Measurements from ENCODE around the gene ZNF580. TPM values are rescaled to one million over a fixed set of nuclear protein-coding genes. Genes with fewer than 3 reads are reported as not detected.

Gene ZNF580
- total and polyA plus RNA-seq, 10 of the 15 experiments (the other 5 are each of a cell fraction or from before 2014, with no cell fraction given) = 2.3 to 31.8 (median 10.0) TPM

- 0 out of 2 replicates have a peak, but pooled peaks have one; percentile 25 for TF ChIP-seq E2F4 (IDR thresholded peaks at IDR 0.05; ENCODE audit: low read depth, low read length)
- TF ChIP-seq MXI1 (IDR thresholded peaks at IDR 0.05; ENCODE audit: low read depth, low read length) = peak; percentile 94; the same call in 1 of the 2 replicates
- TF ChIP-seq SREBF1 (IDR thresholded peaks at IDR 0.05; ENCODE audit: low read length) = 0 out of 2 replicates have a peak, but pooled peaks have one; percentile 12
- TF ChIP-seq CHD4 (IDR thresholded peaks at IDR 0.05) = no peak
- TF ChIP-seq, protein P1, sequence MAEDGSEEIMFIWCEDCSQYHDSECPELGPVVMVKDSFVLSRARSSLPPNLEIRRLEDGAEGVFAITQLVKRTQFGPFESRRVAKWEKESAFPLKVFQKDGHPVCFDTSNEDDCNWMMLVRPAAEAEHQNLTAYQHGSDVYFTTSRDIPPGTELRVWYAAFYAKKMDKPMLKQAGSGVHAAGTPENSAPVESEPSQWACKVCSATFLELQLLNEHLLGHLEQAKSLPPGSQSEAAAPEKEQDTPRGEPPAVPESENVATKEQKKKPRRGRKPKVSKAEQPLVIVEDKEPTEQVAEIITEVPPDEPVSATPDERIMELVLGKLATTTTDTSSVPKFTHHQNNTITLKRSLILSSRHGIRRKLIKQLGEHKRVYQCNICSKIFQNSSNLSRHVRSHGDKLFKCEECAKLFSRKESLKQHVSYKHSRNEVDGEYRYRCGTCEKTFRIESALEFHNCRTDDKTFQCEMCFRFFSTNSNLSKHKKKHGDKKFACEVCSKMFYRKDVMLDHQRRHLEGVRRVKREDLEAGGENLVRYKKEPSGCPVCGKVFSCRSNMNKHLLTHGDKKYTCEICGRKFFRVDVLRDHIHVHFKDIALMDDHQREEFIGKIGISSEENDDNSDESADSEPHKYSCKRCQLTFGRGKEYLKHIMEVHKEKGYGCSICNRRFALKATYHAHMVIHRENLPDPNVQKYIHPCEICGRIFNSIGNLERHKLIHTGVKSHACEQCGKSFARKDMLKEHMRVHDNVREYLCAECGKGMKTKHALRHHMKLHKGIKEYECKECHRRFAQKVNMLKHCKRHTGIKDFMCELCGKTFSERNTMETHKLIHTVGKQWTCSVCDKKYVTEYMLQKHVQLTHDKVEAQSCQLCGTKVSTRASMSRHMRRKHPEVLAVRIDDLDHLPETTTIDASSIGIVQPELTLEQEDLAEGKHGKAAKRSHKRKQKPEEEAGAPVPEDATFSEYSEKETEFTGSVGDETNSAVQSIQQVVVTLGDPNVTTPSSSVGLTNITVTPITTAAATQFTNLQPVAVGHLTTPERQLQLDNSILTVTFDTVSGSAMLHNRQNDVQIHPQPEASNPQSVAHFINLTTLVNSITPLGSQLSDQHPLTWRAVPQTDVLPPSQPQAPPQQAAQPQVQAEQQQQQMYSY (CRISPR knock-in tag; IDR thresholded peaks at IDR 0.05) = no peak
- no peak for TF ChIP-seq PAX8 (IDR thresholded peaks at IDR 0.05)
- TF ChIP-seq MEF2A (IDR thresholded peaks at IDR 0.05; ENCODE audit: insufficient read depth, low read depth, low read length) = 0 out of 2 replicates have a peak, but pooled peaks have one; percentile 7
- peak; percentile 29; the same call in 1 of the 3 replicates for TF ChIP-seq POU2F2 (IDR thresholded peaks at IDR 0.05; ENCODE audit: borderline replicate concordance, low read depth, low read length)
- TF ChIP-seq, protein P2, sequence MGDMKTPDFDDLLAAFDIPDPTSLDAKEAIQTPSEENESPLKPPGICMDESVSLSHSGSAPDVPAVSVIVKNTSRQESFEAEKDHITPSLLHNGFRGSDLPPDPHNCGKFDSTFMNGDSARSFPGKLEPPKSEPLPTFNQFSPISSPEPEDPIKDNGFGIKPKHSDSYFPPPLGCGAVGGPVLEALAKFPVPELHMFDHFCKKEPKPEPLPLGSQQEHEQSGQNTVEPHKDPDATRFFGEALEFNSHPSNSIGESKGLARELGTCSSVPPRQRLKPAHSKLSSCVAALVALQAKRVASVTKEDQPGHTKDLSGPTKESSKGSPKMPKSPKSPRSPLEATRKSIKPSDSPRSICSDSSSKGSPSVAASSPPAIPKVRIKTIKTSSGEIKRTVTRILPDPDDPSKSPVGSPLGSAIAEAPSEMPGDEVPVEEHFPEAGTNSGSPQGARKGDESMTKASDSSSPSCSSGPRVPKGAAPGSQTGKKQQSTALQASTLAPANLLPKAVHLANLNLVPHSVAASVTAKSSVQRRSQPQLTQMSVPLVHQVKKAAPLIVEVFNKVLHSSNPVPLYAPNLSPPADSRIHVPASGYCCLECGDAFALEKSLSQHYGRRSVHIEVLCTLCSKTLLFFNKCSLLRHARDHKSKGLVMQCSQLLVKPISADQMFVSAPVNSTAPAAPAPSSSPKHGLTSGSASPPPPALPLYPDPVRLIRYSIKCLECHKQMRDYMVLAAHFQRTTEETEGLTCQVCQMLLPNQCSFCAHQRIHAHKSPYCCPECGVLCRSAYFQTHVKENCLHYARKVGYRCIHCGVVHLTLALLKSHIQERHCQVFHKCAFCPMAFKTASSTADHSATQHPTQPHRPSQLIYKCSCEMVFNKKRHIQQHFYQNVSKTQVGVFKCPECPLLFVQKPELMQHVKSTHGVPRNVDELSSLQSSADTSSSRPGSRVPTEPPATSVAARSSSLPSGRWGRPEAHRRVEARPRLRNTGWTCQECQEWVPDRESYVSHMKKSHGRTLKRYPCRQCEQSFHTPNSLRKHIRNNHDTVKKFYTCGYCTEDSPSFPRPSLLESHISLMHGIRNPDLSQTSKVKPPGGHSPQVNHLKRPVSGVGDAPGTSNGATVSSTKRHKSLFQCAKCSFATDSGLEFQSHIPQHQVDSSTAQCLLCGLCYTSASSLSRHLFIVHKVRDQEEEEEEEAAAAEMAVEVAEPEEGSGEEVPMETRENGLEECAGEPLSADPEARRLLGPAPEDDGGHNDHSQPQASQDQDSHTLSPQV (IDR thresholded peaks at IDR 0.05) = peak; percentile 97
- TF ChIP-seq BRCA1 (IDR thresholded peaks at IDR 0.05; ENCODE audit: low read depth, low read length) = no peak
- peak; percentile 93 for TF ChIP-seq LARP7 (IDR thresholded peaks at IDR 0.05)
- no peak for TF ChIP-seq ZSCAN29 (IDR thresholded peaks at IDR 0.05)
- no peak for TF ChIP-seq MTA3 (IDR thresholded peaks at IDR 0.05; ENCODE audit: borderline replicate concordance, low read length)
- TF ChIP-seq RELB (IDR thresholded peaks at IDR 0.05; ENCODE audit: low read depth) = peak; percentile 58; the same call in 1 of the 2 replicates
- TF ChIP-seq TCF12 (IDR thresholded peaks at IDR 0.05; ENCODE audit: low read depth, low read length) = 0 out of 2 replicates have a peak, but pooled peaks have one; percentile 34
- TF ChIP-seq STAT1 (conservative IDR thresholded peaks at IDR 0.05) = 0 out of 2 replicates have a peak, but pooled peaks have one; percentile 49
- peak; percentile 34; the same call in 1 of the 2 replicates for TF ChIP-seq STAT3 (IDR thresholded peaks at IDR 0.05; ENCODE audit: low read depth, low read length)
- peak; percentile 74 for TF ChIP-seq FOXK2 (IDR thresholded peaks at IDR 0.05)
- peak; percentile 84 for TF ChIP-seq SMAD1 (IDR thresholded peaks at IDR 0.05; ENCODE audit: low read depth, partially characterized antibody)
- TF ChIP-seq IKZF2 (IDR thresholded peaks at IDR 0.05) = 0 out of 4 replicates have a peak, but pooled peaks of 1 of the 2 experiments have one; percentile 31
- TF ChIP-seq JUNB (IDR thresholded peaks at IDR 0.05) = no peak
Observed at GRCh38 chr19:55653651-55654322, 13.0 kb downstream of the ZNF580 start (continued).
